Fibroblast of skin of right quadriceps (primary cell): ENCODE data around the gene TOP3A.

ENCODE experiments used
- DNase-seq: peaks from one replicate; pipeline ENCODE4 v3.0.0-alpha.2; 2013

Gene TOP3A

DNA sequence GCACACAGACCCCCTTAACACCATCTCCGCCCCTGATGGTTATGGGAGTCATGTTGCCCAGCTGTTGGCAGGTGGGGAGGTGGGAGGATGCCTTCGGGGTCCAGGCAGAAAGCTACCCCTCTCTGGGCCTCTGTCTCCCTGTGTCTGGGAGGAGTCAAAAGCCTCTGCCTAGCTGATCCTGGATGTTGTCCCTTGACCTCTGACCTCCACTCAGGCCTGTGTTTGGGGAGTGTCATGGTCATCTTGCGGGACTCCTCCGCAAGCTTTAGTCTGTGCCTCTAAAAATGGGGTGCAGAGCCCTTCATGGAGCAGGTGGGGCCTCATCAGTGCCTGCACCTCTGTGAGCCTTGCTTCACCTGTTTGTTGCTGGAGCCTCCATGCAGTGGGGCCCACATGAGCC is 85.5 kb downstream of the TOP3A start:
- no peak for DNase-seq

- DNase-seq, result no peak
Measured at GRCh38 chr17:18228176-18228682, 86.6 kb downstream of the TOP3A start.

GRCh38 chr17:18227635-18228034 is 87.2 kb downstream of the TOP3A start:
- DNase-seq, result no peak

GRCh38 chr17:18226284-18226945 is 88.4 kb downstream of the TOP3A start:
- DNase-seq, result no peak

DNA sequence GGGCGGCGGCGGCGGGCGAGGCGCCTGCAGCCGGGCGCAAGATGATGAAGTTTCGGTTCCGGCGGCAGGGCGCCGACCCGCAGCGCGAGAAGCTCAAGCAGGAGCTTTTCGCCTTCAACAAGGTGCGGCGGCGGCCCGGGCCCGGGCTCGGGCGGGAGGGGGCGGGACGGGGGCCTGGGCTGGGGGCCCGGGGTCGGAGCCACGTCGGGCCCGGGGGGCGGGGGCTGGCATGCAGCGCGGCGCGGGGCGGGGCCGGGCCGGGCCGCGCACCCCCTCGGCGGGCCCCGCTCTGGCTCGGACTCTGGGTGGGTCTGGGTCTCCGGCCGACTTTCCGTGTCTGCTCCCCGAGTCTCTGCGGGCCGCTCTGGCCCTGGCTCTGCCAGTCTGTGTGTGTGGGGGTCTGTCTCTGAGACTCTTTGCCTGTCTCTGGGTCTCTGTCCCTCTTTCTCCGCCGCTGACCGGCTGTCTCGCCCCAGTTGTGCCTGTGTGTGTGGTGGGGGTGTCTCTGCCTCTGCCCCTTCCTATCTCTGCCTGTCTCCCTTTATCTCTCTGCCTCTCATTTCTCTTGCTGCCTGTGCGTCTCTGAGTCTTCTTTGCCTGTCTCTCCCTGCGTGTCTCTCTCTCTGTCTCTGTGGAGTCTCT is 89.0 kb downstream of the TOP3A start:
- DNase-seq, result no peak

DNA sequence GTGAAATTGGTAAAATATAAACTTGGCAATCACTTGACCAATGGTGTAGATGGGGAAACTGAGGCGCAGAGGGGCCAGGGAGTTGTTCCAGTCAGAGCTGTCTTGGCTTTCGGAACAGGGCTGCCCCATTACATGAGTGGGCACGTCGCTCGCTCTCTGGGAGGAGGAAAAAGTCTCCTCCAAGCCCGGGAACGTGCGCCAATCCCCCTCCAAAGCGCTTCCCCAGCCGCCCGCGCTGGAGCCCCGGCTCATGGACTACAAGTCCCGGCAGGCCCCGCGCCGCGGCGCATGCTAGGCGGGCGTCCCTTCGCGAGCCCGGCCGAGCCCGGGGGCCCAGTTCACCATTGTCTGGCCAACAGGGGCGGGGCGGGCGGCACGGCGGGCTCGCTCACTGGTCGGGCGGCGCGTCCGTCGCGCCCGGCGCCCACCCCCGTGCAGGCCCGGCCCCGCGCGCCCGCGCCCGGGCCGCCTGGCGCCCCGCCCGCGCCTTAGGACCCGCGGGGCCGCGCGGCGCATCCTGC is 89.6 kb downstream of the TOP3A start, which contains the start of gene LLGL1:
LLGL1 (plus strand) TSS at position 515 of the 521 bp plus-strand sequence. CDS start 48 bp downstream, outside the sequence.
- DNase-seq, result peak; percentile 96

- peak; percentile 53 for DNase-seq
Measured at GRCh38 chr17:18224387-18225120, 90.2 kb downstream of the TOP3A start.

DNA sequence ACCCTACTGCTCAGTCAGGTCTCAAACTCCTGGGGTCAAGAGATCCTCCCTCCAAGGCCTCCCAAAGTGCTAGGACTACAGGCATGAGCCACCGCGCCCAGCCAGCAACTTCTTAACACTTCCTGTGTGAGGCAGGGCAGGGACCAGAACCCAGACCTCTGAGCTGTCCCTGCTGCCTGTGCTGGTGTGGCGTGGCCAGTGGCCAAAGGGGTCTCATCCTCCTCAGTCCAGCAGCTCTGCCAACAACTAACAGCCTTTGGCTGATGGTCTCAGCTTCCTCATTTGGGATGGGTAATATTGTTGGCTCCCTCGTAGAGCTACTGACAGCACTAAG is 90.8 kb downstream of the TOP3A start:
- no peak for DNase-seq
